NCI-H526 (cell line): Measurements from ENCODE around the gene OR2B2.
"Not testable (repeated sequence)": the region's sequence is repeated elsewhere in the genome, so short reads cannot be mapped to it uniquely, and the experiment has no call there.

ENCODE experiments used
- DNase-seq, 2 experiments: peaks; one replicate each; lab custom pipeline; 2025; lab: John Stamatoyannopoulos, UW

OR2B2 gene

DNA sequence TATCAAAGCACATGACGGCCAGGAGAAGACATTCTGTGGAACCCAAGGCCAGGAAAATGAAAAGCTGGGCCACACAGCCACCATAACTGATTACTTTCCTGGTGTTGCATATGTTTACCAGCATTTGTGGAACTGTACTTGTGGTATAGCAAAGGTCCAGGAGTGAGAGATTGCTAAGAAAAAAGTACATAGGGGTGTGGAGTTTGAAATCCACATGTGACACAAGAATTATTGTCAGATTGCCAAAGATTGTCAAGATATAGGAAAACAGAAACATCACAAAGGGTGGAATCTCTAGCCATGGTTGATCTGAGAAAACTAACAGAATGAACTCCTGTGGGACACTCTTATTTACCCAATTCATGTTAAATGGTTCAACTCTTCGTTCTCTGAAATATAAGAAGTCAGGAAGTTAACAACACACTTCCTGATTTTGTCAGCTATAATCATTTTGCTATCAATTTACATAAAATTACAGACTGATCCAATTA lies at the start of gene OR2B2:
TSS of gene OR2B2 (minus strand) at position 441 of the 491 bp plus-strand sequence. CDS start at position 364, 77 bp downstream.
- no peak for DNase-seq

DNA sequence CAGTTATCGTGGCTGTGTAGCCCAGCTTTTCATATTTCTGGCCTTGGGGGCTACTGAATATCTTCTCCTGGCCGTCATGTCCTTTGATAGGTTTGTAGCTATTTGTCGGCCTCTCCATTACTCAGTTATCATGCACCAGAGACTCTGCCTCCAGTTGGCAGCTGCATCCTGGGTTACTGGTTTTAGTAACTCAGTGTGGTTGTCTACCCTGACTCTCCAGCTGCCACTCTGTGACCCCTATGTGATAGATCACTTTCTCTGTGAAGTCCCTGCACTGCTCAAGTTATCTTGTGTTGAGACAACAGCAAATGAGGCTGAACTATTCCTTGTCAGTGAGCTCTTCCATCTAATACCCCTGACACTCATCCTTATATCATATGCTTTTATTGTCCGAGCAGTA lies 45.3 kb upstream of the OR2B2 start:
- DNase-seq, result no peak

DNA sequence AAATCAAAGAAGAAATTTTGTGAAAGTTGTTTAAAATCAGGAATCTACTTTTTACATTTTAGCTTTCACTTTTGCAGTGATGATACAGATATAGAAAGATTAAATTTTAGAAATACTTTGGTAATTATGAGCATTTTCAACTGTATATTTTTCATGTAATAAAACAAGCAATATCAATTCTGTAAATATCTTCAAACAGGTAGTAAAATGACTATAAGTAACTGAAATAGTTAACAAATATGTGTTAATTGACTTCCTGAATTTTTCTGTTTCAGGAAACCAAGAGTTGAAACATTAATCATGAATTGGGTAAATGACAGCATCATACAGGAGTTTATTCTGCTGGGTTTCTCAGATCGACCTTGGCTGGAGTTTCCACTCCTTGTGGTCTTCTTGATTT lies 44.7 kb upstream of the OR2B2 start, which contains the start of gene OR2B6:
TSS of gene OR2B6 (plus strand) at position 301 of the 400 bp plus-strand sequence. CDS start at position 301, 0 bp downstream.
- no peak for DNase-seq

DNA sequence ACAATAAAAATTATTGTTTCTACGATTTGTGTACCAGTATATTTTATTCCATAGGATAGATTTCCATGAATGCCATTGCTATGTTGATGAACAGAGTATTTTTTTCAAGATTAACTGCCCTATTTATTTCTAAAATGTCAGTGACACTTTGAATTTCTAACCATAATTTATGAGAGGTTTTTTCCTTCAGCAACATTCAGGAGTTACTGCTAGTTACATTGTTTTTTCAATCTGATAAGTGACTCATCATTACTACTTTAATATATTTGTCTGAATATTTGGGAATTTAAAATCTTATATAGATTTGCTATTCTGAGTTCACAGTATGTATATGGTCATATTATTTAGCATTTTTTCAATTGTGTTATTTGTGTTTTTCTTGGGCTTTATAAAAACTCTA lies 38.8 kb upstream of the OR2B2 start:
- DNase-seq, result no peak

DNA sequence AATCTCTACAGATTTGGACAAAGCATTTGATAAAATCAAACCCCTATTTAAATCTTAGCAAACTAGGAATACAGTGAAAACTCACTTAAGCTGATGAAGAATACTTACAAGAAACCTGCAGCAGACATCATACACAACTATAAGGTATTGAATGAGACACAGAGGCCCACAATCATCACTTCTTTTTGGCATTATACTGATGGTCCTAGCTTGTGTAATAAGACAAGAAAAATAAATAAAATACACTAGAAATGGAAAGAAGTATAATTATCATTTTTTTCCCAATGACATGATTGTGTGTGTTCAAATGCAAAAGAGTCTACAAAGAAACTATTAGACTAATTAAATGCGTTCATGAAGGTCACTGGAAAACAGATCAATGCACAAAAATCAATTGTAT lies 36.0 kb upstream of the OR2B2 start:
- DNase-seq, result no peak

DNA sequence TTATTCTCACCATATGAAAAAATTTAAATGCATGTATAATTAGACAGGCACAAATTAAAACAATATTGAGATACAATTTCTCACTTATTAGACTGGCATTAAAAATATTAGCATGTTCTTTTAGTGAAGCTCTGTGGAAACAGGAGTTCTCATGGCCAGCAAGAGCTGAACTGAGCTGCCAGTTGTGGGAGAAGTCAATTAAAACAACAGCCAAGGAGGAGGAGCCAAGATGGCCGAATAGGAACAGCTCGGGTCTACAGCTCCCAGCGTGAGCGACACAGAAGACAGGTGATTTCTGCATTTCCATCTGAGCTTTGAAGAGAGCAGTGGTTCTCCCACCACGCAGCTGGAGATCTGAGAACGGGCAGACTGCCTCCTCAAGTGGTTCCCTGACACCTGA lies 30.9 kb upstream of the OR2B2 start:
- DNase-seq, result peak in 1 of 2 experiments; percentile 11

DNA sequence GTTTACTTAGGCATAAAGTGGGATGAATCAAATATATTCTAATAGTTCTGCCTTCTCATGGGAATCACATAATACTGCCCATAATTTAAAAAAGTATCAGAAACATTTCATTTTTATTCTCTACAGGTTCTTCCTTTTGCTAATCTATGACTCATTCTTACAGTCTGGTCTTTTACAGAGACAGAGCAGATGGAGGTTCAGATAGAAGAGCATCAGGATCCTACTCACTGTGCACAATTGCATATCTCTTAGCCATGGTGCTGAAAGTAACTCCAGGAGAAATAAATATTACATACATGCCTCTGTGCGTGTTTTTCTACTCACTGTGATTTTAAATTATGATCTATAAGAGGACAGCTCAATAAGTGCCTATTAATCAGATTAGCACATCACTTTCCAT lies 28.6 kb upstream of the OR2B2 start:
- no peak for DNase-seq

DNA sequence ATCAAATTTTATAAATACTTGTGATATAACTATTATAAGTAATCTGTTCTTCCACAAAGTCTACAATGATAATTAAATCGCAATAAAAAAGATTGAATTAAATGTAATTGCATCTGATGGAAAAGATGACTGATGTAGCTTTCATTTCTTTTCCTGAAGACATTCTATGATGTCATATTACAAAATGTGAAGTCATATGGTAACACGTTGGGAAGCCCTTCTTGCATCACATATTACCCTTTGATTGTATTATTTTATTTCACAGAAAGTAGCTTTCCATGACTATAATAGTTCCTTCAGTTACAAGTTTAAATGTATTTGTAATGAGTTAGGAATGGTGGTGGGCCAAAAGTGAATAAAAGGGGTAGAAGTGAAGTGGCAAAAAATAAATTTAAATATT lies 19.0 kb upstream of the OR2B2 start:
- DNase-seq, result no peak

DNA sequence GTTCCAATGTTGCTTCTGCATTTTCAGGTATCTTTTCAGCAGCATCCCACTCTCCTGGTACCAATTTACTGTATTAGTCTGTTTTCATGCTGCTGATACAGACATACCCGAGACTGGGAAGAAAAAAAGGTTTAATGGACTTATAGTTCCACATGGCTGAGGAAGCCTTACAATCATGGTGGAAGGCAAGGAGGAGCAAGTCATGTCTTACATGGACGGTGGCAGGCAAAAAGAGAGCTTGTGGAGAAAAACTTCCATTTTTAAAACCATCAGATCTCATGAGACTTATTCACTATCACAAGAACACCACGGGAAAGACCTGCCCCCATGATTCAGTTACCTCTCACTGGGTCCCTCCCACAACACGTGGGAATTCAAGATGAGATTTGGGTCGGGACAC lies 17.7 kb upstream of the OR2B2 start:
- DNase-seq, result not testable (repeated sequence)

DNA sequence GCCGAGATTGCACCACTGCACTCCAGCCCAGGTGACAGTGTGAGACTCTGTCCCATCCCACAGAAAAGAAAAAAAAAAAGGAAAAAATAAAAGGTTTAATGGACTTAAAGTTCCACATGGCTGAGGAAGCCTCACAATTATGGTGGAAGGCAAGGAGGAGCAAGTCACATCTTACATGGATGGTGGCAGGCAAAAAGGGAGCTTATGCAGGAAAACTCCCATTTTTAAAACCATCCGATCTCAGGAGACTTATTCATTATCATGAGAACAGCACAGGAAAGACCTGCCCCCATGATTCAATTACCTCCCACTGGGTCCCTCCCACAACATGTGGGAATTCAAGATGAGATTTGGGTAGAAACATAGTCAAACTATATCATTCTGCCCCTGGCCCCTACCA lies 15.8 kb upstream of the OR2B2 start:
- DNase-seq, result not testable (repeated sequence)

DNA sequence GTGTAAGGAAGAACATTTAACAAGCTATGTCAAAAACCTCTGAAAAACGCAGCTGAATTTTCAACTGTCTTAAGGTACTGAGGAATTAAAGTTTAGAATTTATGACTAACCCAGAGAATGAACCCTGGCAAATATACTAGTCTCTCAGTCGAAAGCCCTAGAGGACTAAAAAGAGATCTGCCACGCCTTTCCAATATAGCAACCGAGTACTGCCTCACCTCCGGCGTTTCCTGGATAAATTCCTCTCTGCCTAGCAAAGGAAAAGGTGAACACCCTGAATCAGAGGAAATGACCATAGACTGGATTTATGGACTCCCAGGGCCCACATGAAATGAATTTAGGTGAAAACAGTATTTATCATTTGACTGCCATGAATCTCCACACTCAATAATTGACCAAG lies 12.0 kb upstream of the OR2B2 start:
- DNase-seq, result no peak

DNA sequence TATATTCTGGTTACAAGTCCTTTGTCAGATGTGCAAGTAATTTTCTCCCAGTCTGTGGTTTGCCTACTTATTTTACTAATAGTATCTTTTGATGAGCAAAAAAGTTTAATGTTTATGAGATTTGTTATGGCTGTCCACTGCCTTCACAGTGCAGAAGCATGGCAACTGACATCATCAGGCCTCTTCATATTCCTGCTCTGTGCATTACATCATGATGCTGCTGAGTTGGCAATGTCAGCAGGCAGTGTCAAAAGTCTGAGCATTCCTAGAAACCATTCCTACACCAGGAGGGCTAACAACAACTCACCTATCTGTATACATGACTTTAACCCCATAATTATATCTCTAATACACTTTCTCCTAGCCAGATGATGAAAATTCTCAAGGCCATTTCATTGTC lies 10.8 kb upstream of the OR2B2 start:
- DNase-seq, result no peak

DNA sequence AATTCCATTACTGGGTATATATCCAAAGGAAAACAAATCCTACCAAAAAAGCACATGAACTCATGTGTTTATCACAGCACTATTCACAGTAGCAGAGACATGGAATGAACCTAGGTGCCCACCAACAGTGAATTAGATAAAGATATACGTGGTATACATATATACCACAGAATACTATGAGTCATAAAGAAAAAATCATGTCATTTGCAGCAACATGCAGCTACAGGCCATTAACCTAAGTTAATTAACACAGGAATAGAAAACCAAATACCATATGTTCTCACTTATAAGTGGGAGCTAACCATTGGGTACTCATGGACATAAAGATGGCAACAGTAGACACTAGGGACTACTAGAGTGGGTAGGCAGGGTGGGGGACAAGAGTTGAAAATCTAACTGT lies 4.2 kb downstream of the OR2B2 start:
- no peak for DNase-seq

DNA sequence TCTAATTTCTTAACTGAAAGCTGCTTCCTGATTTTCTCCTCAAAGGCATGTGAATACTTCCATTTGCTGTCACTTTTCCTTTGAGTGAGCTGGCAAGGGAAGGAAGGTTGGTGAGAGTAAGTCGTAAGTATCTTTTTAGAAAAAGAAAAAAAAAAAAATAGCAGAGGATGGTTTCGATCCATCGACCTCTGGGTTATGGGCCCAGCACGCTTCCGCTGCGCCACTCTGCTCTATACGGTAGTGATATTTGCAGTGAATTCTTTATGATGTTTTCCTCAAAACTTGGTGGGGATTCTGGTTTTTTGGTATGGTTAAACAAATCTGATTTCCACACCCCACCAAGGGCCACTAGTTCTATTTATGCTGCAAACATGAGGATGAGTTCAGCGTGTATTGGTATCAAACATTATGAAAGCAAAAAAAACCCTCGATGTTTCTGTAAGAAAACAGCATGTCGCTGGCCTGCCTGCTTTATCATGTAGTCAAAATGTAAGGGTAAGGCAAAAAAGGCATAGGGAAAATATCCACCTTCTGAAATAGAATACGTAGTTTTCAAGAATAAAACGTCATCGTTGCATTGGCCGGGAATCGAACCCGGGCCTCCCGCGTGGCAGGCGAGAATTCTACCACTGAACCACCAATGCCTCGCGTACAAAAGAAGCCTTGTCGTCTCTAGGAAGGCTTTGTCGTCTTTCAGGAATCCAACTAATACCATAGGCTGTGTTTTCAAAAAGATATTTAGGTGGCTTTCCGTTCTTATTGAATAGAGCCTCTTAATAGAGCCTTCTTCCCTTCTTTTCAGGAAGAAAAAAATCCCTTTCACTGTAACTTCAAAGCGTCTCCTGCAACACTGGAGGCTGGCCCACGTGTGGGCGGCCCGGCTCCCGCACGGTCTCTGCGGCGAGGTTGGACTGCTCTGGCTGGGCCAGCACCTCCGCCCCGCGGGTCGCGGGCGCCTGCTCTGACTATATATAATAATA lies 9.6 kb downstream of the OR2B2 start:
- DNase-seq, result peak; percentile 76 to 85

DNA sequence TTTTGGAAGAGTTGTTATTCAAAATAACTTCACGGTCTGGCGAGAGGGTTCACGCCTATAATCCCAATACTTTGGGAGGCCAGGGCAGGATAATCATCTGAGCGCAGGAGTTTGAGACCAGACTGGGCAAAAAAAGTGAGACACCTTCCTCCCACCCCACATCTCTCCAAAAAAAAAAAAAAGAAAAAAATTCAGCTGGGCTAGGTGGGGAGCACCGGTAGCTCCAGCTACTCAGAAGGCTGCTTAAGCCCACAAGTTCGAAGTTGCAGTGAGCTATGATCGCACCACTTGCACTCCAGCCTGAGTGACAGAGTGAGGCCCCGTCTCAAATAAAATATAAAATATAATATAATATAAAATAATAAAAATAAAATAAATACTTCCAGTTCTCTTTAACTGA lies 10.4 kb downstream of the OR2B2 start:
- no peak for DNase-seq

DNA sequence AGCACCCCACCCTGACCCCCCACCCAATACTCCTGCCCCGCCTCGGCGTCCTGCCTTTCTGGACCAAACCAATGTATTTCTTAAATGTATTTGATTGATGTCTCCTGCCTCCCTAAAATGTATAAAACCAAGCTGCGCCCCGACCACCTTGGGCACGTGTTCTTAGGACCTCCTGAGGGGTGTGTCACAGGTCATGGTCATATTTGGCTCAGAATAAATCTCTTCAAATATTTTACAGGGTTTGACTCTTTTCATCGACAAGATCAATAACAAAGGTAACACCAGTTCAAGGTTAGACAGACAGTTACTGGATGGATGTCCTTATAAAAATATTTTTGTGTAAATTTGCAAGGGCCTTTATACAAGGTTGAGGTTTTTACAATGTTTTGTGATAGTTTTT lies 12.0 kb downstream of the OR2B2 start:
- DNase-seq, result not testable (repeated sequence)

DNA sequence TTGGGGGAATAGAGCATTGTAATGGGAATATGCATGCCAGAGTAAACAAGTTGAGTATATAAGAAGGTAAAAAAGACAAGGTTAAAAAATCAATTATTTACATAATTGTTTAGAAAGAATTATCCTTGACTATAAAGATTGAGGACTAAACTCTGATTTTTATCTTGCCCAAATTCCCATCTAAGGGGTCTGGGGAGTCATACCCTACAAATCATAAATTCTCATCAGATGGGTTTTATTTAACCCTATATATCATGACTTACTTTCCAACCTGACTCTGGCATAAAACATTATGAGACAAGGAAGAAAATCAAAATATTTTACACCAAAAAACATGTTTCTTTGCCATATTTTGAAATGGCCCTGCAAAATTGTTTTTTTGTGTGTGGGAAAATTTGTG lies 12.7 kb downstream of the OR2B2 start:
- no peak for DNase-seq

DNA sequence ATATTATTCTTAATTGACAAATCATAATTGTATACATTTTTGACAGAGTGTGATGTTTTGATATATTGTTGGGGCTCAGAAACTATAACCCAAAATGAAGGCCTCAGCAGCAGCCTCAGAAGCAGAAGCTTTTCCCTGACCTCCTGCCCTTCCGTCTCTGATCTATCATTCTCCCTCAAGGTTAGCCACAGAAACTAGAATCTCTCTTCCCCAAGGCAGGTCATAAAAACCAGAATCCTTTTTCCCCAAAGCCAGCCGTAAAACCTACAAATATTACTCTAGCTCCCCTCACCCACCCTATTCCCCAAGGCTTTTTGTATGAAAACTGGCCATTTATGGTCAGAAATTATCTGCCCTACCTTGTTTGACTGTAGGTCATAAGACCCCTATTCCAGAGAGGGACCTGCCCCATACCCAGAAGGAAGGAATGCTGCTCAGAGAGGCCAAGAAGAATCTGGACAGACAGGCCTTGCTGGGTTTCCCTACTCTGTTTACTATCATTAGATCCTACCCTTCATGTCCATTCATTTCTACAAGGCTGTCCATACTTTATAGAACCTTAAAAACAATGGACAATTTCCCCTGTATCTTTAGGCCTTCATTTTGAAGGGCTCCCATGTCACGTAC lies 14.5 kb downstream of the OR2B2 start:
- no peak for DNase-seq

DNA sequence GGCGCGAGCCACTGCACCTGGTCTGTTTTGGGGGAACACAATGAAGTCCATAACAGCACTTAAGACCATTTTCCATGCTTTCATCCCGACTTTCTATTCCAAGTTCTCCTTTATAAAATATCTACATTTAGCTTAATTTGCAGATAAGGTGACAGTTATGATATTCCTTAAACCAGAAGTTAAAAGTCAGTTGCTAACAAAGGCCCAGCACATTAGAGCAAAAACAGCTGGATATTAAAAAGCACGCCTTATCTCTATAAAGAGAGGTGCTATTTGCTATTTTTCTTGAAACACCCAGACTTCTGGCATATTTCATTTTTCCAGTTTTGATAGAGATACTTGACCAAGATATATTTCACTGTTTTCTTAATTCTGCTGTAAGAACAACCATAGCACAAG lies 15.8 kb downstream of the OR2B2 start:
- DNase-seq, result no peak

DNA sequence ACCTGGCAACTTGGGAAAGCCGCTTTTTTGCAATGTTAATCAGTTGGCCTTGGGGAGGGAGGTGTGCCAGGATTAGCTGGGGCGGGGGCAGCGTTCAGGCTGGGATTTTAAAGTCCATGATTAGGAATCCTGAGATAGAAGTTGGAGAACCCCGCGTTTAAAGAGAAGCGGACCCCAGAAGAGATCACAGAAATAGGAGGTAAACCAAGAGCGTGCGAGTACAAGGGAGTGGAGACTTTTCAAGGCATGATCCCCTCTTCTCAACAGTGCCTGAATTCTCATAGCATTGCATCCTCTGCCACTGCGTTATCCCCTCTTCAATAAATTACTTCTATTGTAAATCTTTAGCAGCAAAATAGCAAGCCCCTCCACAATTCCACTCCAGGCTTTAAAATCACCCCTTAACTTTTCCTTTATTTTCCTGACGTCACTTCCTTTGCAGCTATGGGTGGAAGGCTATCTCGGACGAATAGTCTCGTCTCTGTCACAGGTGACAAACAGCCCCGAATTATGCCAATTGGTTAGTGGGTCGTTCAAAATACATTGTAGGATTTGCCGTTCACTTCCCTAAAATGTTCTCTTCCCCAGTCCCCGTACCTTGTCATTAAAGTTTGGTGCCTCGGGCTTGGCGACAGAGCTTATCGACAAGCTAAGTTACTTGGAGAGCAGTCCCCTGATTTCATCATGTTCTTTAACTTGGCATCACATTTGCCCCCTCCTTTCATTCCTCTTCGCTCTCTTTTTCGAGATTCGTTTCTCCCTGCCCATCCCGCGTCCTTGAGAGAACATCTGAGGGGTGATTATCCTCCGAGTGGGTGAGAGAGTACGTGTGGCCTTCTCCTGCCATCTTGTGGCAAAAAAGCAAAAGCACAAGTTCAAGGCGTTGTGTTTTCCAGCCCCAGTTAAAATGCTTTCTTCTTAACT lies 17.1 kb downstream of the OR2B2 start:
- peak; percentile 82 to 89 for DNase-seq

DNA sequence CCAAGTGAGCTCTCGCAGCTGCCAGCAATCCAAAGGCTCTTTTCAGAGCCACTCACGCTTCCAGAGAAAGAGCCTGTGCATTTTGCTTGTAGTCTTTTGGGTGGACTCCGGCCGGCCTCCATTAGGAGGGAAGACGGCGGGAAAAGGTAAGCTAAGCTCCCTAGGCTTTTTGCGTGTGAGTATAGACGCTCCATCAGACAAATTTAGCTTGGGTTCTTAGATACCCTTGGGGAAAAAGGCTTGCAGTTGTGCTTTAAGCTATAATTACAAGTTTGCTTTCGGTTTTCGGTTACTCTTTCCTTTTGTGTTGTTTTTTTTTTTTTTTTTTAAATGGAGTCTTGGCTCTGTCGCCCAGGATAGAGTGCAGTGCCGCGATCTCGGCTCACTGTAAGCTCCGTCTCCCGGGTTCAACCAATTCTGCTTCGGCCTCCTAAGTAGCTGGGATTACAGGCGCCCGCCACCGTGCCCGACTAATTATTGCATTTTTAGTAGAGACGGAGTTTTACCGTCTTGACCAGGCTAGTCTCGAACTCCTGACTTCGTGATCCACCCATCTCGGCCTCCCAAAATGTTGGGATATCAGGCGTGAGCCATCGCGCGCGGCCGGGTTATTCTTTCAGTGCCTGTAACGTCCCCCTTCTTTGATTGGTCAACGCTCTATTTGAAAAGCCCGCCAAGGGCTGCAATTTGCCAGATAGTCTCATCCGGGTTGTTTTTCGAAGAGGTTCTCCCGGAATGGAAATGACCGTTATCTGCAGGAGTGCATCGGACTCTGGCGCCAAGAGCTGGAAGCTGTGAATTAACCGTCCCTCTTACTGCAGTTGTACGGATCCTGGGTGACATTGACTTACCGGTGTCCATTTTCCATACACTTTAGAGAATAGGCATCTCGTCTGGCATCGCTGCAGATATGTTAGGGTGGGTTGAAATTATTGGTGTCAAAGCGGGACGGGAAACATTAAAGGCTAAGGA lies 18.1 kb downstream of the OR2B2 start:
- peak; percentile 94 to 95 for DNase-seq
